CD14-positive monocyte (primary cell): ENCODE measurements around the gene TRIM56. TPM values are rescaled to one million over a fixed set of nuclear protein-coding genes. Genes with fewer than 3 reads are reported as not detected.

Experiments
- DNase-seq, 3 donors: peaks; one replicate each; pipeline ENCODE4 v3.0.0-alpha.2; 2011 to 2022
- H2AFZ ChIP-seq: 2 replicates; pipeline ENCODE4 v1.6.0; 2012; ENCODE audit warnings: mild to moderate bottlenecking, low read depth, low read length, inconsistent platforms; ENCODE audit not compliant: insufficient read depth, poor library complexity, severe bottlenecking
- H3K27ac ChIP-seq, 2 donors: 1 replicate in 1 of 2; 2 replicates in 1 of 2; pipeline ENCODE4 v1.5.1; 2012 to 2013; ENCODE audit warnings: low read length in 2 of 2, control low read depth in 1 of 2, inconsistent platforms in 1 of 2, low read depth in 1 of 2, mild to moderate bottlenecking in 1 of 2
- H3K27me3 ChIP-seq, 2 donors: one replicate each; pipeline versions ENCODE4 v1.6.0 to v1.6.1; 2011 to 2013; ENCODE audit warnings: low read length in 2 of 2; ENCODE audit not compliant: control insufficient read depth in 2 of 2, insufficient read depth in 2 of 2
- H3K36me3 ChIP-seq, 2 donors: replicated peaks in 1 of 2; 1 replicate in 1 of 2; 2 replicates in 1 of 2; pipeline versions ENCODE4 v1.5.1 to v1.6.1; 2012 to 2013; ENCODE audit warnings: low read length in 2 of 2, control low read depth in 1 of 2, inconsistent platforms in 1 of 2, mild to moderate bottlenecking in 1 of 2; ENCODE audit not compliant: insufficient read depth in 2 of 2, control insufficient read depth in 1 of 2
- H3K4me1 ChIP-seq, 2 donors: 1 replicate in 1 of 2; 2 replicates in 1 of 2; pipeline versions ENCODE4 v1.5.1 to v1.6.1; 2012 to 2013; ENCODE audit warnings: low read length in 2 of 2, control low read depth in 1 of 2, inconsistent platforms in 1 of 2, mild to moderate bottlenecking in 1 of 2, moderate library complexity in 1 of 2; ENCODE audit not compliant: insufficient read depth in 2 of 2, control insufficient read depth in 1 of 2
- H3K4me2 ChIP-seq: replicated peaks from 2 replicates; pipeline ENCODE3; 2012; ENCODE audit warnings: low read length, moderate library complexity, mild to moderate bottlenecking; ENCODE audit not compliant: poor library complexity, severe bottlenecking; ENCODE audit errors: extremely low read depth
- H3K4me3 ChIP-seq, 3 experiments: fragments of 200-600 bp in 1 of 3; sonication (generic) in 1 of 3; replicated peaks in 1 of 3; 1 replicate in 2 of 3; 2 replicates in 1 of 3; pipeline ENCODE4 v1.5.1; 2011 to 2013; ENCODE audit warnings: low read length in 3 of 3, mild to moderate bottlenecking in 3 of 3, control low read depth in 2 of 3, low read depth in 2 of 3, inconsistent platforms in 1 of 3, moderate library complexity in 1 of 3
- H3K79me2 ChIP-seq: 2 replicates; pipeline ENCODE4 v1.6.0; 2012; ENCODE audit warnings: mild to moderate bottlenecking, control low read depth, inconsistent platforms, low read length, moderate library complexity; ENCODE audit not compliant: insufficient read depth
- H3K9ac ChIP-seq: 2 replicates; pipeline ENCODE4 v1.6.0; 2017; ENCODE audit warnings: low read length, mild to moderate bottlenecking; ENCODE audit not compliant: insufficient read depth, poor library complexity, severe bottlenecking
- H3K9me3 ChIP-seq, 2 donors: replicated peaks in 1 of 2; 1 replicate in 1 of 2; 2 replicates in 1 of 2; pipeline versions ENCODE4 v1.5.1 to v1.6.1; 2012 to 2013; ENCODE audit warnings: low read length in 2 of 2, control low read depth in 1 of 2; ENCODE audit not compliant: control insufficient read depth in 1 of 2, insufficient read depth in 1 of 2
- H4K20me1 ChIP-seq: 2 replicates; pipeline ENCODE4 v1.6.0; 2012; ENCODE audit warnings: mild to moderate bottlenecking, low read length, control low read depth, moderate library complexity; ENCODE audit not compliant: insufficient read depth
- H3K27ac Mint-ChIP-seq, 7 donors: one replicate each; pipeline ENCODE4 v1.8.0; 2020; ENCODE audit warnings: mild to moderate bottlenecking in 7 of 7, mixed read lengths in 7 of 7, moderate library complexity in 6 of 7, inconsistent platforms in 2 of 7
- H3K27me3 Mint-ChIP-seq, 3 donors: one replicate each; pipeline ENCODE4 v1.8.0; 2021 to 2022; ENCODE audit warnings: low read depth in 3 of 3, mild to moderate bottlenecking in 3 of 3, mixed read lengths in 3 of 3, moderate library complexity in 3 of 3, inconsistent platforms in 1 of 3
- H3K36me3 Mint-ChIP-seq, 2 donors: one replicate each; pipeline ENCODE4 v1.8.0; 2020; ENCODE audit warnings: mixed read lengths in 2 of 2, inconsistent platforms in 1 of 2, mild to moderate bottlenecking in 1 of 2
- H3K4me1 Mint-ChIP-seq: one replicate; pipeline ENCODE4 v1.8.0; 2020; ENCODE audit warnings: mild to moderate bottlenecking, mixed read lengths
- H3K4me3 Mint-ChIP-seq, 2 donors: one replicate each; pipeline ENCODE4 v1.8.0; 2020; ENCODE audit warnings: mild to moderate bottlenecking in 2 of 2, mixed read lengths in 2 of 2, moderate library complexity in 1 of 2
- H3K9me3 Mint-ChIP-seq, 7 donors: one replicate each; pipeline ENCODE4 v1.8.0; 2020 to 2022; ENCODE audit warnings: mixed read lengths in 7 of 7, mild to moderate bottlenecking in 6 of 7, moderate library complexity in 6 of 7, inconsistent platforms in 2 of 7
- WGBS: methylation state at CpG from one replicate; pipeline ENCODE4 v1.1.5; 2013; ENCODE audit warnings: missing lambda C conversion rate; ENCODE audit not compliant: insufficient coverage; 5-methylcytosine and 5-hydroxymethylcytosine counted together
- intact Hi-C, 2 donors: fragments of 100-400 bp; cut with micrococcal nuclease; formaldehyde crosslinking; loops; one replicate each; pipeline versions ENCODE4 v1.15.0 to v1.15.1; 2023
- polyA plus RNA-seq, 3 donors: library from polyadenylated mRNA; depleted of rRNA in 1 of 3; unstranded in 2 of 3; stranded (reverse) in 1 of 3; fragments of 300-500 nt in 2 of 3; fragments of >200 nt in 1 of 3; fragmentation: Illumina TruSeq in 2 of 3; gene quantifications; 1 replicate in 2 of 3; 2 replicates in 1 of 3; pipeline ENCODE4 v1.2.3, GENCODE V29; 2012 to 2021
- TF ChIP-seq, protein P1 (sequence below): fragments of 200-600 bp; IDR thresholded peaks from one replicate; pipeline ENCODE4 v1.8.0; 2022; ENCODE audit warnings: antibody characterized with exemption, mild to moderate bottlenecking

Gene TRIM56
- polyA plus RNA-seq, 3 donors: 0.66 to 9.4 (median 1.2) TPM

DNA sequence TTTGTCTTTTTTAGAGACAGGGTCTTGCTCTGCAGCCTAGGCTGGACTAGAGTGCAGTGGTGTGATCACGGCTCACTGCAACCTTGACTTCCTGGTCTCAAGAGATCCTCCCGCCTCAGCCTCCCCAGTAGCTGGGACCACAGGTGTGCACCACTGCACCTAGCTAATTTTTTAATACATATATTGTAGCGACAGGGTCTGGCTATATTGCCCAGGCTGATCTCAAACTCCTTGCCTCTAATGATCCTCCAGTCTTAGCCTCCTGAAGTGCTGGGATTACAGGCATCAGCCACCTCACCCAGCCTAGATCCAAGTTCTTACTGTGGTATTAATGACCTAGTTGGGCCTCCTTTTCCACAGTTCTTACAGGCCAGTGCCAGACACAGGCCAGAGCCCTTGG, 29.9 kb downstream of the TRIM56 start:
- Mint-ChIP-seq H3K27me3 (peaks cover 4 to 19% (median 5%) of the 10 kb centered on the region in 3 donors), H3K4me1 (no peaks in the 10 kb centered on the region), H3K9me3 (peaks cover 0 to 2% (median 0%) of the 10 kb centered on the region in 7 donors), H3K27ac (peak overlapping the region in 1 of 7 donors; percentile 38), H3K36me3 (no peaks in the 10 kb centered on the region), H3K4me3 (no peak overlapping the region)
- no peak overlapping the region for H2AFZ ChIP-seq
- H3K27me3 ChIP-seq: no peaks in the 10 kb centered on the region
- H3K27ac ChIP-seq: no peak overlapping the region
- H3K4me3 ChIP-seq: no peak overlapping the region
- TF ChIP-seq, protein P1, sequence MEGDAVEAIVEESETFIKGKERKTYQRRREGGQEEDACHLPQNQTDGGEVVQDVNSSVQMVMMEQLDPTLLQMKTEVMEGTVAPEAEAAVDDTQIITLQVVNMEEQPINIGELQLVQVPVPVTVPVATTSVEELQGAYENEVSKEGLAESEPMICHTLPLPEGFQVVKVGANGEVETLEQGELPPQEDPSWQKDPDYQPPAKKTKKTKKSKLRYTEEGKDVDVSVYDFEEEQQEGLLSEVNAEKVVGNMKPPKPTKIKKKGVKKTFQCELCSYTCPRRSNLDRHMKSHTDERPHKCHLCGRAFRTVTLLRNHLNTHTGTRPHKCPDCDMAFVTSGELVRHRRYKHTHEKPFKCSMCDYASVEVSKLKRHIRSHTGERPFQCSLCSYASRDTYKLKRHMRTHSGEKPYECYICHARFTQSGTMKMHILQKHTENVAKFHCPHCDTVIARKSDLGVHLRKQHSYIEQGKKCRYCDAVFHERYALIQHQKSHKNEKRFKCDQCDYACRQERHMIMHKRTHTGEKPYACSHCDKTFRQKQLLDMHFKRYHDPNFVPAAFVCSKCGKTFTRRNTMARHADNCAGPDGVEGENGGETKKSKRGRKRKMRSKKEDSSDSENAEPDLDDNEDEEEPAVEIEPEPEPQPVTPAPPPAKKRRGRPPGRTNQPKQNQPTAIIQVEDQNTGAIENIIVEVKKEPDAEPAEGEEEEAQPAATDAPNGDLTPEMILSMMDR: no peak
- 93% methylated on average over 2 of the region's 3 CpGs for WGBS
- H4K20me1 ChIP-seq: no peaks in the 10 kb centered on the region
- no peaks in the 10 kb centered on the region for H3K9me3 ChIP-seq
- no peaks in the 10 kb centered on the region for H3K36me3 ChIP-seq
- no peaks in the 10 kb centered on the region for H3K79me2 ChIP-seq
- no peak overlapping the region for H3K4me2 ChIP-seq
- intact Hi-C loops: no loop called here
- no peak overlapping the region for H3K9ac ChIP-seq
- no peaks in the 10 kb centered on the region for H3K4me1 ChIP-seq
- DNase-seq: no peak

DNA sequence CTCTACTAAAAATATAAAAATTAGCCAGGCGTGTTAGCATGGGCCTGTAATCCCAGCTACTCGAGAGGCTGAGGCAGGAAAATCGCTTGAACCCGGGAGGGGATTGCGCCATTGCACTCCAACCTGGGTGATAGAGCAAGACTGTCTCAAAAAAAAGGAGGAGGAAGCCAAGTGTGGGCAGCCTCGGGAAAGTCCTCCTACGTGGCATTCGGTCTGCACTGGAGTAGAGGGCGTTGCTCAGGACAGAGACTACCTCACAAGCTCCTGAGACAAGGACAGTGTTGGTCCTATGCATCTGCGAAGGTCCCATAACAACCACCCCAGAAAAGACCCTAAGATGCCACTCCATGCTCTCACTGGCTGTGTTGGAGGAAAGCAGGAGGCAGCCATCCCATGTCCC, 31.6 kb downstream of the TRIM56 start:
- H3K9ac ChIP-seq: no peak overlapping the region

More for the DNA sequence above, 31.6 kb downstream of the TRIM56 start:
- H2AFZ ChIP-seq: no peak overlapping the region
- intact Hi-C loops: no loop called here
- H3K4me3 ChIP-seq: no peak overlapping the region
- Mint-ChIP-seq H3K4me1 (peaks cover 1% of the 10 kb centered on the region), H3K4me3 (no peak overlapping the region), H3K36me3 (no peaks in the 10 kb centered on the region), H3K9me3 (peaks cover 0 to 2% (median 0%) of the 10 kb centered on the region in 7 donors), H3K27ac (no peak overlapping the region), H3K27me3 (peaks cover 7 to 33% (median 10%) of the 10 kb centered on the region in 3 donors)
- DNase-seq: no peak
- no peaks in the 10 kb centered on the region for H3K36me3 ChIP-seq
- H3K9me3 ChIP-seq: no peaks in the 10 kb centered on the region
- H3K4me1 ChIP-seq: peaks cover 2 to 3% of the 10 kb centered on the region in 2 donors
- H3K27me3 ChIP-seq: no peaks in the 10 kb centered on the region
- no peaks in the 10 kb centered on the region for H3K79me2 ChIP-seq
- H3K4me2 ChIP-seq: no peak overlapping the region
- H4K20me1 ChIP-seq: no peaks in the 10 kb centered on the region
- no peak overlapping the region for H3K27ac ChIP-seq
- 60% methylated on average over 3 of the region's 10 CpGs for WGBS
- TF ChIP-seq, protein P1: no peak
